Measurements from ENCODE around the gene NOTCH1.
A peak's percentile ranks its signal among the peaks of the same experiment; 100 is the strongest.

The NOTCH1 gene

DNA sequence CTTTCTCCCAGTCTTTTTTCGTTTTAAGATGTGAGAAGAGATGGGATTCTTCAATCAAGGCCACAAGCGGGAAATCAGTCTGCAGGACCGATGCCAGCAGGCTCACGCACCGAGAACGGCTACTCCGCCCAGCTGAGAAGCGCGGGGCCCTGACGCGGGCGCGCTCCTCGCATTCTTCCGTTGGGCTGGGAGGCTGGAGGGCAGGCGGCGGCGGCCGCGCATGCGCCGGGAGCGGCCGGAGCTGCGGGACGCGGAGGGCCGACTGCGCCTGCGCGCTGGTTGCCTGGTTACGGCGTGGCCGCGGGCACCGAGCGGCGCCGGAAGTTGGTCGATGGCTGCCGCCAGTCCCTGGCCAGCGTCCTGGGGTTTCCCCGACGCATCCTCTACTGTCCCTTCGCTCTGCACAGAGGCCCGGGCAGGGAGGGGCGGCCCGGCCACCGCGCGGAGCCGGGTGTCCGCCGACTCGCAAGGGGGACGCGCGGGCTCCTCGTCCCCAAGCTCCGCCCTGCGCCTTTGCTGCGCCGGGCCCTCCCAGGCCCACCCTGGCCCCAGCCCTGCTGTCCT, 62.2 kb downstream of the NOTCH1 start:
- Histone ChIP-seq H3K9ac (ENCODE audit: low read length) (peak overlapping the region; percentile 31), H3K9me3 (ENCODE audit: insufficient read depth, low read depth, low read length) (no peaks in the 10 kb centered on the region), H4K8ac (ENCODE audit: low read depth, low read length) (peak overlapping the region; percentile 99), H3K14ac (ENCODE audit: low read length) (peak overlapping the region; percentile 94), H2BK12ac (ENCODE audit: low read length) (no peak overlapping the region), H2BK5ac (ENCODE audit: low read depth, low read length, poor library complexity) (peak overlapping the region; percentile 99), H3K4me2 (ENCODE audit: low read length) (peak overlapping the region; percentile 65), H3K79me1 (ENCODE audit: low read length) (peaks cover 12% of the 10 kb centered on the region), H2AK5ac (ENCODE audit: low read length) (peak overlapping the region; percentile 75), H3K18ac (ENCODE audit: low read length) (peak overlapping the region; percentile 98), H3K27ac (ENCODE audit: low read depth, low read length) (peak overlapping the region; percentile 97), H2AFZ (ENCODE audit: insufficient read depth, low read length, poor library complexity) (peak overlapping the region; percentile 96), H4K91ac (ENCODE audit: low read depth, low read length) (peak overlapping the region; percentile 99), H3K23ac (ENCODE audit: low read length) (no peak overlapping the region), H3K4me3 (ENCODE audit: low read depth, low read length) (peak overlapping the region; percentile 70), H3K36me3 (ENCODE audit: control insufficient read depth in 1 of 2, insufficient read depth in 2 of 2, low read length in 2 of 2) (peaks cover 6% of the 10 kb centered on the region in 2 experiments), H2BK120ac (ENCODE audit: insufficient read depth, low read length, poor library complexity) (peak overlapping the region; percentile 94), H3K4me1 (ENCODE audit: control insufficient read depth in 1 of 2, insufficient read depth in 2 of 2, low read length in 2 of 2) (peaks cover 7 to 14% of the 10 kb centered on the region in 2 experiments), H4K12ac (ENCODE audit: low read depth, low read length) (peak overlapping the region; percentile 83), H3K79me2 (ENCODE audit: control insufficient read depth, insufficient read depth, low read length, poor library complexity) (peaks cover 17% of the 10 kb centered on the region), H3K27me3 (ENCODE audit: insufficient read depth, low read length) (no peaks in the 10 kb centered on the region), H3K4ac (ENCODE audit: low read depth, low read length) (peak overlapping the region; percentile 61)
- DNase-seq: peak; percentile 96 to 98
- no CpG with 5 or more reads among the region's 63 CpGs for WGBS (ENCODE audit: extremely low coverage, insufficient coverage, insufficient read length)

DNA sequence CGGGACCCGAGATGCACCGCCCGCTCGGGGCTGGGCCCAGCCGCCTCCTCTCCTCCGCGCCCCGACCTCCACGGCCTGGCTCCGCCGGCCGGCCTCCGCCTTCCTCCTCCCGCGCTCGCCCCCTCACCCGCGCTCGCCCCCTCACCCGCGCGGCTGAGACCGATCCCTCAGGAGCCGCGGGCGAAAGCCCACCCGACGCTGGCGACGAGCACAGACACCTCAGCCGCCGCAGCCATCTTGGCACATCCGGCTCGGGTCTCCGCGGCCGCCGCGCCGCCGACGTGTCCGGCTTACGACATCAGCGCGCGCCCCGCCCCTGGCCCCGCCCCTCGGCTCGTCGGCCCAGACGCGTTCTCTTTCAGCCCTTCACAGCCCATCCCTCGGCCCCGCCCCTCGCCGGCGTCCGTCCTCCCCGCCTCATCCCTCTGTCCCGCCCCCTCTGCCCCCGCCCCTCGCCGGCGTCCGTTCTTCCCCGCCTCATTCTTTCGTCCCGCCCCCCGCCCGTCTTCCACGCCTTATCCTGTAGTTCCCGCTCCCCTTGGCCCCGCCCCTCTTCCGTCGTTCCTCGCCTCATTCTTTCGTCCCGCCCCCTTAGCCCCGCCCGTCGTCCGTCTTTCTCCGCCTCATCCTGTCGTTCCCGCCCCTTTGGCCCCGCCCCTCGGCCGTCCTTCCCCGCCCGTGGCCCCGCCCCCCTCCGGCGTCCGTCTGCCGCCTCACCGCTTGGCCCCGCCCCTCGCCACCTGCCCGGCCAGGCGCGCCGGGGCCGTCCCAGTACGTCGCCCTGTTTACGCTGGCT, 62.9 kb downstream of the NOTCH1 start, which contains the start of gene SEC16A:
TSS of gene SEC16A (minus strand) at position 248 of the 796 bp plus-strand sequence. CDS start 5,425 bp downstream, outside the sequence.
- H3K27me3 ChIP-seq (ENCODE audit: insufficient read depth, low read length): no peaks in the 10 kb centered on the region
- H3K79me1 ChIP-seq (ENCODE audit: low read length): peaks cover 12% of the 10 kb centered on the region
- peak within 1 kb of the TSS; percentile 97 for H3K4me3 ChIP-seq (ENCODE audit: low read depth, low read length)
- no peak within 1 kb of the TSS for H3K23ac ChIP-seq (ENCODE audit: low read length)
- no peak within 1 kb of the TSS for H2BK12ac ChIP-seq (ENCODE audit: low read length)
- H3K9ac ChIP-seq (ENCODE audit: low read length): peak within 1 kb of the TSS; percentile 91
- no CpG with 5 or more reads among the region's 109 CpGs for WGBS (ENCODE audit: extremely low coverage, insufficient coverage, insufficient read length)
- H2BK120ac ChIP-seq (ENCODE audit: insufficient read depth, low read length, poor library complexity): peak within 1 kb of the TSS; percentile 94
- H3K27ac ChIP-seq (ENCODE audit: low read depth, low read length): peak within 1 kb of the TSS; percentile 98
- H3K9me3 ChIP-seq (ENCODE audit: insufficient read depth, low read depth, low read length): no peaks in the 10 kb centered on the region
- peak within 1 kb of the TSS; percentile 99 for H4K91ac ChIP-seq (ENCODE audit: low read depth, low read length)
- H2AFZ ChIP-seq (ENCODE audit: insufficient read depth, low read length, poor library complexity): peak within 1 kb of the TSS; percentile 98
- H3K4ac ChIP-seq (ENCODE audit: low read depth, low read length): peak within 1 kb of the TSS; percentile 98
- H3K18ac ChIP-seq (ENCODE audit: low read length): peak within 1 kb of the TSS; percentile 99
- H2BK5ac ChIP-seq (ENCODE audit: low read depth, low read length, poor library complexity): peak within 1 kb of the TSS; percentile 99
- H4K12ac ChIP-seq (ENCODE audit: low read depth, low read length): peak within 1 kb of the TSS; percentile 97
- peaks cover 18% of the 10 kb centered on the region for H3K79me2 ChIP-seq (ENCODE audit: control insufficient read depth, insufficient read depth, low read length, poor library complexity)
- peak within 1 kb of the TSS; percentile 99 for H4K8ac ChIP-seq (ENCODE audit: low read depth, low read length)
- peak within 1 kb of the TSS; percentile 99 for H2AK5ac ChIP-seq (ENCODE audit: low read length)
- DNase-seq: peak; percentile 97
- peaks cover 11% of the 10 kb centered on the region in 2 experiments for H3K36me3 ChIP-seq (ENCODE audit: control insufficient read depth in 1 of 2, insufficient read depth in 2 of 2, low read length in 2 of 2)
- peaks cover 7 to 14% of the 10 kb centered on the region in 2 experiments for H3K4me1 ChIP-seq (ENCODE audit: control insufficient read depth in 1 of 2, insufficient read depth in 2 of 2, low read length in 2 of 2)
- peak within 1 kb of the TSS; percentile 99 for H3K14ac ChIP-seq (ENCODE audit: low read length)
- peak within 1 kb of the TSS; percentile 78 for H3K4me2 ChIP-seq (ENCODE audit: low read length)

GRCh38 chr9:136482046-136482792, 63.6 kb downstream of the NOTCH1 start:
- Histone ChIP-seq H2AFZ (ENCODE audit: insufficient read depth, low read length, poor library complexity) (peak overlapping the region; percentile 98), H3K36me3 (ENCODE audit: control insufficient read depth in 1 of 2, insufficient read depth in 2 of 2, low read length in 2 of 2) (peaks cover 17 to 18% of the 10 kb centered on the region in 2 experiments), H3K9ac (ENCODE audit: low read length) (peak overlapping the region; percentile 91), H3K4me3 (ENCODE audit: low read depth, low read length) (peak overlapping the region; percentile 97), H3K27me3 (ENCODE audit: insufficient read depth, low read length) (no peaks in the 10 kb centered on the region), H3K18ac (ENCODE audit: low read length) (peak overlapping the region; percentile 99), H3K14ac (ENCODE audit: low read length) (peak overlapping the region; percentile 99), H3K9me3 (ENCODE audit: insufficient read depth, low read depth, low read length) (no peaks in the 10 kb centered on the region), H4K12ac (ENCODE audit: low read depth, low read length) (peak overlapping the region; percentile 97), H3K23ac (ENCODE audit: low read length) (no peak overlapping the region), H3K4ac (ENCODE audit: low read depth, low read length) (peak overlapping the region; percentile 98), H2BK120ac (ENCODE audit: insufficient read depth, low read length, poor library complexity) (peak overlapping the region; percentile 86), H2AK5ac (ENCODE audit: low read length) (peak overlapping the region; percentile 99), H4K91ac (ENCODE audit: low read depth, low read length) (peak overlapping the region; percentile 95), H3K79me2 (ENCODE audit: control insufficient read depth, insufficient read depth, low read length, poor library complexity) (peaks cover 19% of the 10 kb centered on the region), H2BK5ac (ENCODE audit: low read depth, low read length, poor library complexity) (peak overlapping the region; percentile 98), H4K8ac (ENCODE audit: low read depth, low read length) (peak overlapping the region; percentile 99), H3K4me1 (ENCODE audit: control insufficient read depth in 1 of 2, insufficient read depth in 2 of 2, low read length in 2 of 2) (peaks cover 7 to 14% of the 10 kb centered on the region in 2 experiments), H3K79me1 (ENCODE audit: low read length) (peaks cover 12% of the 10 kb centered on the region), H3K27ac (ENCODE audit: low read depth, low read length) (peak overlapping the region; percentile 98), H2BK12ac (ENCODE audit: low read length) (no peak overlapping the region), H3K4me2 (ENCODE audit: low read length) (peak overlapping the region; percentile 78)
- peak; percentile 15 to 57 for DNase-seq
- no CpG with 5 or more reads among the region's 39 CpGs for WGBS (ENCODE audit: extremely low coverage, insufficient coverage, insufficient read length)

GRCh38 chr9:136481558-136481957, 64.3 kb downstream of the NOTCH1 start:
- Histone ChIP-seq H2AK5ac (ENCODE audit: low read length) (no peak overlapping the region), H3K27ac (ENCODE audit: low read depth, low read length) (no peak overlapping the region), H3K79me2 (ENCODE audit: control insufficient read depth, insufficient read depth, low read length, poor library complexity) (peaks cover 19% of the 10 kb centered on the region), H3K79me1 (ENCODE audit: low read length) (peaks cover 12% of the 10 kb centered on the region), H4K12ac (ENCODE audit: low read depth, low read length) (no peak overlapping the region), H3K4ac (ENCODE audit: low read depth, low read length) (peak overlapping the region; percentile 93), H3K4me2 (ENCODE audit: low read length) (peak overlapping the region; percentile 78), H3K18ac (ENCODE audit: low read length) (no peak overlapping the region), H2BK12ac (ENCODE audit: low read length) (no peak overlapping the region), H4K8ac (ENCODE audit: low read depth, low read length) (no peak overlapping the region), H3K27me3 (ENCODE audit: insufficient read depth, low read length) (no peaks in the 10 kb centered on the region), H2BK5ac (ENCODE audit: low read depth, low read length, poor library complexity) (no peak overlapping the region), H4K91ac (ENCODE audit: low read depth, low read length) (no peak overlapping the region), H2AFZ (ENCODE audit: insufficient read depth, low read length, poor library complexity) (no peak overlapping the region), H3K4me1 (ENCODE audit: control insufficient read depth in 1 of 2, insufficient read depth in 2 of 2, low read length in 2 of 2) (peaks cover 7 to 14% of the 10 kb centered on the region in 2 experiments), H3K14ac (ENCODE audit: low read length) (no peak overlapping the region), H3K9ac (ENCODE audit: low read length) (peak overlapping the region; percentile 4), H3K9me3 (ENCODE audit: insufficient read depth, low read depth, low read length) (peaks cover 2% of the 10 kb centered on the region), H3K4me3 (ENCODE audit: low read depth, low read length) (no peak overlapping the region), H2BK120ac (ENCODE audit: insufficient read depth, low read length, poor library complexity) (no peak overlapping the region), H3K36me3 (ENCODE audit: control insufficient read depth in 1 of 2, insufficient read depth in 2 of 2, low read length in 2 of 2) (peaks cover 23 to 24% of the 10 kb centered on the region in 2 experiments), H3K23ac (ENCODE audit: low read length) (no peak overlapping the region)
- WGBS (ENCODE audit: extremely low coverage, insufficient coverage, insufficient read length): no CpG with 5 or more reads among the region's 5 CpGs
- DNase-seq: peak in 1 of 2 donors; percentile 16
